CD4-positive, alpha-beta T cell treated with Interleukin-6 at 100 ng/mL for 8 hours (primary cell): ENCODE measurements around the gene SHROOM3.

Experiments used
- DNase-seq: peaks from one replicate; pipeline ENCODE4 v3.0.0-alpha.2; 2020; ENCODE audit warnings: mixed read lengths, low spot score

SHROOM3 gene

DNA sequence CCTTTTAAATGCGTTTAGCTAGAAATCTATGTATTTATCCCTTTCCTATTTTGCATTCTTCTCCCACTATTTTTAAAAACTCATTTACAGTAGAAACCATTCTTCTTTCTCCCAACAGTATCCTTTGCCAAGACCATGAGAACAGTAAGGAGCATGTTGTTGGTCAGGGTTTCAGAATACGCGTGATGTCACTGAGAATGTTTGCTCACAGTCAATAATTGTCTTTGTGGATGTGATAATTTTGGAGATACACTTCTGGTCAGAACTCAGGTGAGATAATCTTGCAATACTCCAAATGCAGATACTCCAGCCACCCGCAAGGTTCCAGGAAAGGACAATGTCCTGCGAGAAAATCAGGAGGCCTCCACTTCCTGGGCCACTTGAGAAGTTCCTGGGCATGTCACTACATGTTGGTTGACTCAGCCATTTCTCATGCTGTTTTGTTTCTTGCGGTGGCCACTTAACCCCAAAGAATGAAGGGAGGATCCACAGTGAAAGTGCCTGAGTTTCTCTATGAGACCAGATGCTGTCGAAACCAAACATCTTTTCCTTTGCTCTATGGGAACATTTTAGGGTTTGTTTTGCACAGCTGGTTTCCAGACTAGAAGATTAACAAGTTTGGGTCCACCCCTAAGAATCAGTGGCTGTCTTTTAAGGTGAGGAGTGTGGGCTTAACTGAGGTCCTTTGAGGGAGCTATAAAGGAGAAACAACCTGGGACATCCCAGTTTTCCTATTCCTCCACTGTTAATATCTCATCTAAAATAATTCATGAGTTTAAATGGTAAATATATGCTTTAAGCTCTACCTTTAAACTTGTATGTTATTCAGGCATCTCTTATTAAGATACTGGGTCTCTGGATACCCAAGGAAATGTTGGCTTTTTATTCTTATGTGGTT, 346.9 kb downstream of the SHROOM3 start:
- DNase-seq, result no peak

GRCh38 chr4:76782837-76783236, 347.8 kb downstream of the SHROOM3 start:
- no peak for DNase-seq

- no peak for DNase-seq
These were observed 348.8 kb downstream of the SHROOM3 start for GRCh38 chr4:76783836-76784235.

GRCh38 chr4:76784237-76784636, 349.2 kb downstream of the SHROOM3 start:
- no peak for DNase-seq

DNA sequence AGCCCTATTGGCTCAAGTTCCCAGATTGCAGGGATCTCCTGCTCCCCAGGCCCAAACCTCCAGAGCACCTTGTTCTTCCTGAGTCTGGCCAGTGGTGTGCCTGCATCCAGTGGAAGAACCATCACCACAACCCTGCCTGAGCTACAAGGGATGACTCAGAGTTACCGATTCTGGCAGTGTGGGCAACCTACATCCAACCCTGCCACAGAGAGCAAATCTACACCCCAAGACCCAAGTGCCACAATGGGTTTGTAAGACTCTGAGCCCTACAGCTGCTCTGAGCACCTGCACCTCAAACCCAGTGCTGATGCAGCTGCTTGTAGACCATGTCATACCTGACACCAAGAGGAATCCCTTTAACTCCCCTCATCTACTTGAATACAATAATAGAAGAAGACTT, 352.9 kb downstream of the SHROOM3 start:
- no peak for DNase-seq

GRCh38 chr4:76790377-76790776, 355.3 kb downstream of the SHROOM3 start:
- no peak for DNase-seq

DNA sequence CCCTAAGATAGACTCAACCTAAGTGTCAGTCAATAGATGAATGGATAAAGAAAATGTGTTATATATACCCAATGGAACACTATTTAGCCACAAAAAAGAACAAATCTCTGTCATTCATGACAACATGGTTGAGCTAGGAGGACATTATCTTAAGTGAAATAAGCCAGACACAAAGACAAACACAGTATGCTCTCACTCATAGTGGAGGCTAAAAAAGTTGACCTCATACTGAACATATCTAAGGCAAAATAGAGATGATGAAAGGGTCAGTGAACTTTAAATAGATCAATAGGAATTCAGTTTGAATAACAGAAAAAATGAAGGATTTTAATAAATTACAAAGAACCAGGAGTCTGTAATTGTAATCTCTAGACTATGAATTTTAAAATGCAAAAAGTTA, 356.4 kb downstream of the SHROOM3 start:
- DNase-seq, result no peak

DNA sequence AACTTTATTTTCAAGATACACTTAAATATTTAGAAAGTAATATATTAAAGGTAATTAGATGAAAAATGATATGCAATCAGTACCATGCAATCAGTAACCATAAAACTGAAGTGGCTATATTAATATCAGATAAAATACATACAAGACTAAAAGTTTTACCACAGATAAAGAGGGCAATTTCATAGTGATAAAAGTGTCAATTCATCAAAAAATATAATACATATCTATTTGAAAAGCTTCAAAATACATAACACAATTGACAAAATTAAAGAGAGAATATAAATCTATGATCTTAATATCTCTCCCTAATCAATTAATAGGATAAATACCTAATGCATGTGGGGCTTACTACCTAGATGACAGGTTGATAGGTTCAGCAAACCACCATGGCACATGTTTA, 357.4 kb downstream of the SHROOM3 start:
- no peak for DNase-seq

DNA sequence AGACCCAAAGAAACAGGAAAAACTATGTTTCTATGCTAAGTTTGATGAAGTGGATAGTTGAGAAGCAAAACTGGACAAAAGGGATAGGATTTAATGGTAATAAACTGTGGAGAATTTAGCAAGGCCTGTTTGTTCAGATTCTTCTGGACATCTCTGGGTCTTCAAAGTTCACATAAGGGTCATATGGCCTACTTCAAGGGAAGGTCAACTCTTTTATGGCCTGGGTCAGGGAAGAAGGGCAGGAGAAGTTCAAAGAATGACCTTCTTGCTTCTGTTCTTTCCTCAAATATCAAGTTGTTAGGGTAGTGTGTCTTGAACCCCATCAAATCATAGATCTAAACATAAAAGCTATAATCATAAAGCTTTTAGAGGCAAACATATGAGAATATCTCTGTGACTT, 360.2 kb downstream of the SHROOM3 start:
- DNase-seq, result no peak

DNA sequence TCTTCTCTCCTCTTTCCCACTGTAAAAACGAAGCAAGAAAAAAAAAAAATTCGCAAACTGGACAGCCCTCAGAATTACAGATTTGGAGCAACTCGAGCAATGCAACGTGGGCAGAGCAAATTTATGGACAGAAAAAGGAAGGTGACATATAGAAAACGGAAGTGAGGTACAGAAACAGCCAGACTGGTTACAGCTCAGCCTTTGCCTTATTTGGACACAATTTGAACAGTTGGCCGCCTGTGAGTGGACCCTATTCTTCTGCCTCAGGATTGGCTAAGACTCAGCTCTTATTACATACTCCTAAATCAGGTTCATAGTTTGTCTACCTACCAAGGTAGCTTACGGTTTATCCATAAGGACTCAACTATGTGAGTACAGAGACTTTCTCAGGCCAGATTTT, 364.1 kb downstream of the SHROOM3 start:
- DNase-seq, result no peak

DNA sequence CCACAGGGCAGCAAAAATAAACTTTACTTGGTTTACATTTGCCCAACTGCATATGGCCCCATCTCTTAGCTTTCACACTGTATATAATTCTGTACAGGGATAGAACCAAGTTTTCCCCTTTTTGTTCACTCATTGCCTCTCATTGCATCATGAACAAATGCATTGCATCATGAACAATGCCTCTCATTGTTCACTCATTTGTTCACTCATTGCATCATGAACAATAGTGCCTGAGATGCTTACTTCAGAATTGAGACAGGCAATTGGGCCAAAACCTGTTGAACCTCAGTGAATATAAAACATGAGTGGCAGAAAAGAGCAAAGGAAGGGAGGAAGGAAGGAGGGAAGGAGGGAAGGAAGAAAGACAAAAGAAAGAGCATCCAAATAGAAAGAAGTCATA, 364.7 kb downstream of the SHROOM3 start:
- DNase-seq, result no peak

DNA sequence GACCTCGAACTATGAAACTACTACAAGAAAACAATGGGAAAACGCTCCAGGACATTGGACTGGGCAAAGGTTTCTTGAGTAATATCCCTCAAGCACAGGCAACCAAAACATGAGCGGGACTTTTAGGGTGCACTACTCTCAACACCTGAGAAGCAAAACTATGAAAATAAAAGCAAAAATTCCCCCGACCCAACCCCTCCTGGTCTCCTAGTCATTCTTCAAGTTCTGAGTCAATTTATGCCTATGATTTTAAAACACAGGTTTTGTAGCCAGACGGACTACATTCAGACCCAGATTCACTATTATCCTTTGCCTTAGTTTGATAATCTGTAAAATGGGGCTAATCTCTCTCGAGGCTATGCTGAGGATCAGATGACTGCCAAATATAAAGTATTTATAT, 365.9 kb downstream of the SHROOM3 start:
- no peak for DNase-seq

DNA sequence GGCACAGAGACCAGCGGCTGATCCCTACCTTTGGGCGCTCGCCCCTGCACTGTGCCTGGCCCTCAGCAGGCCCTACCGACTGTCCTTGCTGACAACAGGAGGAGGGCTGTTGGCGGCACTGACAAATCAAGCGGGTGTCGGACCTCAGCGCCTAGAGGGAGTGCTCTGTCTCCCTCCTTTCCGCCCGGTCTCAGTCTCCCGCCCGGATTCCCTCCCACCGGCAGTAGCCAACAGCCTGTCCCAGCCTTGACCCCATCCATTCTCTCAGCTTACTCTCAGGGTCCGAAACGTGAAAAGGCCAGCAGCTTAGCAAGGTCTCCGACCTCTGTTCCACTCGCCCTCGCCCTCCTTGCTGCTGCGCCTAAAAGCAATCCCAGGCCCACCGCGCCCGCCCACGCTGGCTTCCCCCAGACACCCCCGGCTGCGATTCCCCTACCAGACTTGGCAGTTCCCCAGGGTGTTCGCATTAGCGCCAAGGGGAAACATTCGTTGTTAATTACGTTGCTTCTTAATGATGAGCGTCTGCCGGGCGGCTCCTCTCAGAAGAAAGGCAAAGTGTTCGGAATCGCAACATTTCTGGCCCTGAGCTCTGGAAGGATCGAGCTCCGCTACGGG, 366.7 kb downstream of the SHROOM3 start:
- DNase-seq, result no peak

- no peak for DNase-seq
These were observed 367.4 kb downstream of the SHROOM3 start for GRCh38 chr4:76802236-76803021.

GRCh38 chr4:76803522-76803921, 368.5 kb downstream of the SHROOM3 start:
- DNase-seq, result no peak

GRCh38 chr4:76804096-76804495, 369.1 kb downstream of the SHROOM3 start:
- no peak for DNase-seq

- DNase-seq, result no peak
These were observed 371.3 kb downstream of the SHROOM3 start for GRCh38 chr4:76806346-76806745.

GRCh38 chr4:76806757-76807156, 371.7 kb downstream of the SHROOM3 start:
- DNase-seq, result no peak

GRCh38 chr4:76809594-76810305, 374.7 kb downstream of the SHROOM3 start:
- no peak for DNase-seq

DNA sequence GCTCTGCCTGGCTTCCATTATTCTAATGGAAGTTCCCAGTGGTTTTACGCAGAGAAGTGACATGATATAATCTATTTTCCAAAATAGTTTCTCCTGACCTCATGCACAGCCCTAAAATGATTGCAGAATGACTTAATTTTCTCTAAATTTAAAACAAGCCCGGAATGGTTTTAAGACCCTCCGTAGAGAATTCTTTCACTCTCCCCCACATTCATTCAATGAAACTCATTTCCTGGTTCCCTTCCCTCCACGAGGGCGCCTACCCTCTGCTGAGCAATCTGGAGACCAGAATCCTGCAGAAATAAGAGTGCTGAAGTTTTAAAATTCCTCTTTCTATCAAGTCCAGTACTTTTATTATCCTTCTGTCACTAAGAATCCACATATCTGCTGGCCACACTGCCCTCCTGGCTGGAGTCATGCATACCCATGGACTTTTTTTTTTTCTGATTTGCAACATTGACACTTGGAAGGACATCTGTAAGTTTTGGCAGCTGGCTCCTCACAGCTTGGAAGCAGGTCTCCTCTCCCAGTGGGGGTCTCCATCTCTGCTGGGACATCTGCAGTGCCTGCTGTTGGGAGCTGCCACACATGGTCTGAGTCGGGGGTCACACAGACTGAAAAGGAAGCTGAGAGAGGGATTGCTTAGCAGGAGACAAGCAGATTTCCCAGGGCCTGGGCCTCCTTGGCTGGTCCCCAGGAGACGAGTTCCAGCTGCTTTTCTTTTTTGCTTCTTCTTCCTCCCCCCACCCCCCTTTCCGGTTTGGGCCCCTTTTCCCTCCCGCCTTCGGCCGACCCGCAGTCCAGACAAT, 376.8 kb downstream of the SHROOM3 start:
- no peak for DNase-seq

DNA sequence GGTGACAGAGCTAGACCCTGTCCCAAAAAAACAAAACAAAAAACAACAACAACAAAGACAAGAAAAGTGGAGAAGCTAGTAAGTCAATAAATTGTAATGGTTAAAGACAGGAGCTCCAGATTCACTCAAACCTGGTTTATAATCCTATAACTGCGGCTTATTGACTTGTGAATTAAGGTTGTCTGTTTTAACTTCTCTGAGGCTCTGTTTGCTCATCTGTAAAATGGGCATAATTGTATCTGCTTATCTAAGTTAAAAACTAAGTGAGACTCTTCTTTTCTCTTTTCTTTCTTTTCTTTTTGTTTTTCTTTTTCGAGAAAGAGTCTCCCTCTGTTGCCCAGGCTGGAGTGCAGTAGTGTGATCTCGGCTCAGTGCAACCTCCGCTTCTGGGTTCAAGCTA, 378.0 kb downstream of the SHROOM3 start:
- no peak for DNase-seq
